Loucy (cell line): ENCODE data around the gene GABRA1.

Experiments used
- H2AFZ ChIP-seq: fragments of 200-600 bp; sonication (generic); 2 replicates; pipeline ENCODE4 v1.6.0; 2016; ENCODE audit warnings: antibody characterized with exemption, mild to moderate bottlenecking, low read length, moderate library complexity
- H3F3A ChIP-seq: fragments of 200-600 bp; 2 replicates; pipeline ENCODE4 v1.6.0; 2016; ENCODE audit warnings: antibody characterized with exemption, low read depth, mild to moderate bottlenecking
- H3K27me3 ChIP-seq: fragments of 200-600 bp; sonication (generic); 2 replicates; pipeline ENCODE4 v1.6.1; 2014; ENCODE audit warnings: low read length, mild to moderate bottlenecking; ENCODE audit not compliant: insufficient read depth, poor library complexity, severe bottlenecking
- H3K36me3 ChIP-seq: fragments of 200-600 bp; sonication (generic); 2 replicates; pipeline ENCODE4 v1.6.1; 2016; ENCODE audit warnings: low read length; ENCODE audit not compliant: insufficient read depth
- H3K4me1 ChIP-seq: fragments of 200-600 bp; sonication (generic); 2 replicates; pipeline ENCODE4 v1.5.1; 2014; ENCODE audit warnings: low read length, mild to moderate bottlenecking; ENCODE audit not compliant: insufficient read depth, poor library complexity, severe bottlenecking
- H3K4me2 ChIP-seq: fragments of 200-600 bp; sonication (generic); 2 replicates; pipeline ENCODE4 v1.6.0; 2014; ENCODE audit warnings: antibody characterized with exemption, low read length, low read depth, mild to moderate bottlenecking; ENCODE audit not compliant: poor library complexity, severe bottlenecking
- H3K4me3 ChIP-seq: fragments of 200-600 bp; sonication (generic); 2 replicates; pipeline ENCODE4 v1.5.1; 2014; ENCODE audit warnings: low read length, mild to moderate bottlenecking, mixed read lengths; ENCODE audit not compliant: poor library complexity, severe bottlenecking
- H3K79me2 ChIP-seq: fragments of 200-600 bp; sonication (generic); 2 replicates; pipeline ENCODE4 v1.6.1; 2014; ENCODE audit warnings: low read length; ENCODE audit not compliant: insufficient read depth
- H3K9ac ChIP-seq: fragments of 200-600 bp; sonication (generic); 2 replicates; pipeline ENCODE4 v1.6.0; 2014; ENCODE audit warnings: mild to moderate bottlenecking, low read depth, low read length, moderate library complexity; ENCODE audit not compliant: poor library complexity, severe bottlenecking
- H3K9me2 ChIP-seq: fragments of 200-600 bp; sonication (generic); replicated peaks from 2 replicates; pipeline ENCODE4 v1.6.1; 2016; ENCODE audit warnings: low read depth, low read length, mixed read lengths
- H3K9me3 ChIP-seq: fragments of 200-600 bp; sonication (generic); 2 replicates; pipeline ENCODE4 v1.6.1; 2014; ENCODE audit warnings: mild to moderate bottlenecking, antibody characterized with exemption, low read length, low read depth; ENCODE audit not compliant: insufficient read depth
- H4K20me1 ChIP-seq: fragments of 200-600 bp; sonication (generic); 2 replicates; pipeline ENCODE4 v1.6.0; 2014; ENCODE audit warnings: antibody characterized with exemption, low read length, mild to moderate bottlenecking; ENCODE audit not compliant: insufficient read depth, poor library complexity, severe bottlenecking
- CTCF ChIP-seq: fragments of 200-600 bp; sonication (generic); conservative IDR thresholded peaks from 2 replicates; pipeline ENCODE4 v1.5.1; 2014; ENCODE audit warnings: mild to moderate bottlenecking, antibody characterized with exemption, low read length
- EZH2phosphoT487 ChIP-seq: fragments of 200-600 bp; IDR thresholded peaks from 2 replicates; pipeline ENCODE4 v1.6.1; 2018; ENCODE audit warnings: antibody characterized with exemption, mild to moderate bottlenecking, moderate library complexity, borderline replicate concordance

Gene GABRA1

DNA sequence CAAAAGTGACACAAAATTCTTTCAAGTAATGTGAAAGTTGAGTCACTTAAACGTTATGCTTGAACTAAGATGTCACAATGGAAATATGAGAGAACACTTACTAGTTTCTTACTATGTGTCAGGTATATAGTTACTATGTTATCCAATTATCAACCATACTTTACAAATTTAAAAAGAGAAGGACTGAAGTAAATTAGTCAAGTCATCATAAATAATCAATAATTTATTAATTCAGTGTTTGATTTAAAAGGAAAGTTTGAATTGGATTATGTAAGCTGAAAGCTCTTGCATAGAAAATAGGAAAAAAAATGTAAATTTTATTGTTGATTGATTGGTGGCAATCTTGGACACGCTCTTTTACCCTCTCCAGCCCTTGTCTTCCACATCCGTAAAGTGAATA, 76.3 kb downstream of the GABRA1 start:
- H3K9me3 ChIP-seq, result no peaks in the 10 kb centered on the region

GRCh38 chr5:161925960-161926359, 78.0 kb downstream of the GABRA1 start:
- Histone ChIP-seq H2AFZ (no peak overlapping the region), H3F3A (no peaks in the 10 kb centered on the region), H3K27me3 (no peaks in the 10 kb centered on the region), H3K9ac (no peak overlapping the region), H4K20me1 (no peaks in the 10 kb centered on the region), H3K9me2 (no peaks in the 10 kb centered on the region), H3K36me3 (no peaks in the 10 kb centered on the region), H3K4me2 (no peak overlapping the region), H3K4me1 (no peaks in the 10 kb centered on the region), H3K9me3 (no peaks in the 10 kb centered on the region), H3K4me3 (no peak overlapping the region), H3K79me2 (no peaks in the 10 kb centered on the region)
- no peak for TF ChIP-seq EZH2phosphoT487
- TF ChIP-seq CTCF, result no peak; the same call in 1 of the 2 replicates

More for the DNA sequence above, 76.3 kb downstream of the GABRA1 start:
- no peak overlapping the region for H3K4me3 ChIP-seq
- no peaks in the 10 kb centered on the region for H3K4me1 ChIP-seq
- H3K9ac ChIP-seq, result no peak overlapping the region
- H4K20me1 ChIP-seq, result no peaks in the 10 kb centered on the region
- no peaks in the 10 kb centered on the region for H3K36me3 ChIP-seq
- H3K4me2 ChIP-seq, result no peak overlapping the region
- H3K79me2 ChIP-seq, result no peaks in the 10 kb centered on the region
- no peak overlapping the region for H2AFZ ChIP-seq
- H3K9me2 ChIP-seq, result no peaks in the 10 kb centered on the region
- H3K27me3 ChIP-seq, result no peaks in the 10 kb centered on the region
- H3F3A ChIP-seq, result no peaks in the 10 kb centered on the region
- no peak for TF ChIP-seq EZH2phosphoT487
- TF ChIP-seq CTCF, result no peak

DNA sequence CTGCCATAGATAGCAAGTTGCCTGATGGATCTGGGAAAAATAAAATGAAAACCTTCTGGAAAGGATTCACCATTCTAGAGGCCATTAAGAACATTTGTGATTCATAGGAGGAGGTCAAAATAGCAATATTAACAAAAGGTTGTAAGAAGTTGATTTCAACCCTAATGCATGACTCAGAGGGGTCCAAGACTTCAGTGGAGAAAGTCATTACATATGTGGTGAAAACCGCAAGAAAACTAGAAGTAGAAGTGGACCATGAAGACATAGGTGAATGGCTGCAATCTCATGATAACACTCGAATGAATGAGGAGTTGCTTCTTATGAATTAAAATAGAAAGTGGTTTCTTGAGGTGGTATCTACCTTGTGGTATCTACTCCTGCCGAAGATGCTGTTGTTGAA, 86.6 kb downstream of the GABRA1 start:
- no peaks in the 10 kb centered on the region for H3K27me3 ChIP-seq
- H3K9me3 ChIP-seq, result no peaks in the 10 kb centered on the region
- no peaks in the 10 kb centered on the region for H3F3A ChIP-seq
- no peak overlapping the region for H3K4me2 ChIP-seq
- H2AFZ ChIP-seq, result no peak overlapping the region
- no peaks in the 10 kb centered on the region for H3K36me3 ChIP-seq
- TF ChIP-seq CTCF (no peak), EZH2phosphoT487 (no peak)
- no peak overlapping the region for H3K9ac ChIP-seq
- no peaks in the 10 kb centered on the region for H3K4me1 ChIP-seq
- H3K4me3 ChIP-seq, result no peak overlapping the region
- H4K20me1 ChIP-seq, result no peaks in the 10 kb centered on the region
- no peaks in the 10 kb centered on the region for H3K9me2 ChIP-seq
- no peaks in the 10 kb centered on the region for H3K79me2 ChIP-seq
